Duodenal mucosa (tissue), 2 donors: ENCODE measurements around the gene SNCAIP.

ENCODE experiments used
- H3K27ac ChIP-seq: one replicate; pipeline ENCODE4 v1.7.0; 2013; ENCODE audit warnings: low read depth, low read length
- H3K27me3 ChIP-seq, 2 donors: one replicate each; pipeline ENCODE4 v1.7.0; 2013; ENCODE audit warnings: low read length in 2 of 2, control low read depth in 1 of 2; ENCODE audit not compliant: insufficient read depth in 2 of 2, control insufficient read depth in 1 of 2
- H3K36me3 ChIP-seq, 2 donors: one replicate each; pipeline ENCODE4 v1.7.0; 2013; ENCODE audit warnings: low read length in 2 of 2, control low read depth in 1 of 2; ENCODE audit not compliant: insufficient read depth in 2 of 2, control insufficient read depth in 1 of 2
- H3K4me1 ChIP-seq, 2 donors: one replicate each; pipeline ENCODE4 v1.7.0; 2013; ENCODE audit warnings: low read length in 2 of 2, control low read depth in 1 of 2; ENCODE audit not compliant: insufficient read depth in 2 of 2, control insufficient read depth in 1 of 2
- H3K4me3 ChIP-seq, 2 donors: one replicate each; pipeline ENCODE4 v1.7.0; 2013; ENCODE audit warnings: low read length in 2 of 2, low read depth in 1 of 2
- H3K9ac ChIP-seq, 2 donors: one replicate each; pipeline ENCODE4 v1.7.0; 2013; ENCODE audit warnings: low read length in 2 of 2, low read depth in 1 of 2
- H3K9me3 ChIP-seq, 2 donors: one replicate each; pipeline ENCODE4 v1.7.0; 2013; ENCODE audit warnings: low read length in 2 of 2, control low read depth in 1 of 2; ENCODE audit not compliant: control insufficient read depth in 1 of 2

The SNCAIP gene

GRCh38 chr5:122355324-122355723 lies 43.3 kb downstream of the SNCAIP start:
- H3K27me3 ChIP-seq = no peaks in the 10 kb centered on the region
- no peak overlapping the region for H3K9ac ChIP-seq
- no peaks in the 10 kb centered on the region for H3K36me3 ChIP-seq
- no peaks in the 10 kb centered on the region for H3K9me3 ChIP-seq
- no peak overlapping the region for H3K27ac ChIP-seq
- no peak overlapping the region for H3K4me3 ChIP-seq
- H3K4me1 ChIP-seq = no peaks in the 10 kb centered on the region

- Histone ChIP-seq H3K27me3 (no peaks in the 10 kb centered on the region), H3K4me3 (no peak overlapping the region), H3K4me1 (no peaks in the 10 kb centered on the region)
Measured at GRCh38 chr5:122356855-122357254, 44.8 kb downstream of the SNCAIP start.

GRCh38 chr5:122358372-122358979 lies 46.4 kb downstream of the SNCAIP start:
- Histone ChIP-seq H3K27ac (no peak overlapping the region), H3K4me1 (no peaks in the 10 kb centered on the region)

More at GRCh38 chr5:122356855-122357254, 44.8 kb downstream of the SNCAIP start:
- no peaks in the 10 kb centered on the region for H3K36me3 ChIP-seq
- no peaks in the 10 kb centered on the region for H3K9me3 ChIP-seq
- H3K27ac ChIP-seq = no peak overlapping the region
- no peak overlapping the region for H3K9ac ChIP-seq

GRCh38 chr5:122362361-122362760 lies 50.3 kb downstream of the SNCAIP start:
- H3K27me3 ChIP-seq = no peaks in the 10 kb centered on the region
- no peak overlapping the region for H3K27ac ChIP-seq
- no peaks in the 10 kb centered on the region for H3K9me3 ChIP-seq
- no peaks in the 10 kb centered on the region for H3K4me1 ChIP-seq
- no peak overlapping the region for H3K4me3 ChIP-seq
- H3K36me3 ChIP-seq = no peaks in the 10 kb centered on the region
- no peak overlapping the region for H3K9ac ChIP-seq

More at GRCh38 chr5:122358372-122358979, 46.4 kb downstream of the SNCAIP start:
- no peak overlapping the region for H3K4me3 ChIP-seq
- H3K36me3 ChIP-seq = no peaks in the 10 kb centered on the region
- H3K27me3 ChIP-seq = no peaks in the 10 kb centered on the region
- no peak overlapping the region for H3K9ac ChIP-seq
- H3K9me3 ChIP-seq = no peaks in the 10 kb centered on the region

GRCh38 chr5:122363623-122364022 lies 51.6 kb downstream of the SNCAIP start:
- Histone ChIP-seq H3K9ac (no peak overlapping the region), H3K36me3 (no peaks in the 10 kb centered on the region), H3K27ac (no peak overlapping the region), H3K9me3 (no peaks in the 10 kb centered on the region), H3K4me1 (no peaks in the 10 kb centered on the region), H3K27me3 (no peaks in the 10 kb centered on the region), H3K4me3 (no peak overlapping the region)

GRCh38 chr5:122366501-122366900 lies 54.5 kb downstream of the SNCAIP start:
- no peaks in the 10 kb centered on the region for H3K36me3 ChIP-seq
- no peak overlapping the region for H3K4me3 ChIP-seq
- no peaks in the 10 kb centered on the region for H3K9me3 ChIP-seq
- no peak overlapping the region for H3K27ac ChIP-seq
- H3K27me3 ChIP-seq = no peaks in the 10 kb centered on the region
- H3K4me1 ChIP-seq = no peaks in the 10 kb centered on the region
- H3K9ac ChIP-seq = no peak overlapping the region

GRCh38 chr5:122367456-122367855 lies 55.4 kb downstream of the SNCAIP start:
- Histone ChIP-seq H3K9ac (no peak overlapping the region), H3K27ac (no peak overlapping the region), H3K27me3 (no peaks in the 10 kb centered on the region), H3K4me1 (no peaks in the 10 kb centered on the region), H3K4me3 (no peak overlapping the region), H3K36me3 (no peaks in the 10 kb centered on the region), H3K9me3 (no peaks in the 10 kb centered on the region)

- H3K36me3 ChIP-seq = no peaks in the 10 kb centered on the region
- no peaks in the 10 kb centered on the region for H3K27me3 ChIP-seq
- H3K4me3 ChIP-seq = no peak overlapping the region
- H3K9ac ChIP-seq = no peak overlapping the region
- H3K4me1 ChIP-seq = no peaks in the 10 kb centered on the region
- no peak overlapping the region for H3K27ac ChIP-seq
- no peaks in the 10 kb centered on the region for H3K9me3 ChIP-seq
Measured at GRCh38 chr5:122368510-122369251, 56.6 kb downstream of the SNCAIP start.

GRCh38 chr5:122369253-122369815 lies 57.3 kb downstream of the SNCAIP start:
- H3K9ac ChIP-seq = no peak overlapping the region
- H3K27ac ChIP-seq = no peak overlapping the region
- H3K27me3 ChIP-seq = no peaks in the 10 kb centered on the region
- no peak overlapping the region for H3K4me3 ChIP-seq
- H3K9me3 ChIP-seq = no peaks in the 10 kb centered on the region
- H3K4me1 ChIP-seq = no peaks in the 10 kb centered on the region
- H3K36me3 ChIP-seq = no peaks in the 10 kb centered on the region

GRCh38 chr5:122371511-122372151 lies 59.6 kb downstream of the SNCAIP start:
- H3K4me3 ChIP-seq = no peak overlapping the region
- H3K27ac ChIP-seq = no peak overlapping the region
- H3K4me1 ChIP-seq = no peaks in the 10 kb centered on the region
- H3K27me3 ChIP-seq = no peaks in the 10 kb centered on the region
- H3K36me3 ChIP-seq = no peaks in the 10 kb centered on the region
- H3K9ac ChIP-seq = no peak overlapping the region
- no peaks in the 10 kb centered on the region for H3K9me3 ChIP-seq
